ENCODE data around the gene COX8C. TPM values are rescaled to one million over a fixed set of nuclear protein-coding genes. Genes with fewer than 3 reads are reported as not detected.
"Not testable (repeated sequence)": the region's sequence is repeated elsewhere in the genome, so short reads cannot be mapped to it uniquely, and the experiment has no call there.

COX8C gene
- polyA plus RNA-seq, 4 donors, result not detected

GRCh38 chr14:93368996-93369712 lies 22.2 kb downstream of the COX8C start:
- H3K9me3 ChIP-seq (ENCODE audit: control insufficient read depth in 2 of 2, insufficient read depth in 1 of 2, low read depth in 1 of 2, low read length in 1 of 2), result no peaks in the 10 kb centered on the region
- no peak overlapping the region for H3K4me3 ChIP-seq (ENCODE audit: low read depth in 1 of 3, low read length in 3 of 3)
- H3K36me3 ChIP-seq (ENCODE audit: control insufficient read depth in 3 of 3, insufficient read depth in 2 of 3, low read depth in 1 of 3, low read length in 3 of 3), result no peaks in the 10 kb centered on the region
- peaks cover 0 to 1% (median 0%) of the 10 kb centered on the region in 3 donors for H3K27me3 ChIP-seq (ENCODE audit: control insufficient read depth in 3 of 3, insufficient read depth in 3 of 3, low read length in 3 of 3)
- WGBS, 3 donors, result 60 to 65% (median 61%) methylated on average over 5 of the region's 5 CpGs
- no peak overlapping the region for H3K27ac ChIP-seq (ENCODE audit: low read depth in 1 of 3, low read length in 2 of 3)
- H3K4me1 ChIP-seq (ENCODE audit: control insufficient read depth in 3 of 3, insufficient read depth in 2 of 3, low read depth in 1 of 3, low read length in 2 of 3), result no peaks in the 10 kb centered on the region
- DNase-seq (no peak), FAIRE-seq (no peak)

GRCh38 chr14:93369713-93370266 lies 22.8 kb downstream of the COX8C start:
- Histone ChIP-seq H3K36me3 (ENCODE audit: control insufficient read depth in 3 of 3, insufficient read depth in 2 of 3, low read depth in 1 of 3, low read length in 3 of 3) (no peaks in the 10 kb centered on the region), H3K27me3 (ENCODE audit: control insufficient read depth in 3 of 3, insufficient read depth in 3 of 3, low read length in 3 of 3) (peaks cover 0 to 1% (median 0%) of the 10 kb centered on the region in 3 donors), H3K4me1 (ENCODE audit: control insufficient read depth in 3 of 3, insufficient read depth in 2 of 3, low read depth in 1 of 3, low read length in 2 of 3) (no peaks in the 10 kb centered on the region), H3K4me3 (ENCODE audit: low read depth in 1 of 3, low read length in 3 of 3) (no peak overlapping the region), H3K9me3 (ENCODE audit: control insufficient read depth in 2 of 2, insufficient read depth in 1 of 2, low read depth in 1 of 2, low read length in 1 of 2) (no peaks in the 10 kb centered on the region), H3K27ac (ENCODE audit: low read depth in 1 of 3, low read length in 2 of 3) (no peak overlapping the region)
- no peak for FAIRE-seq
- WGBS, 3 donors, result 65 to 82% (median 73%) methylated on average over 4 of the region's 4 CpGs
- DNase-seq, result peak in 1 of 2 donors; percentile 1

- Histone ChIP-seq H3K9me3 (ENCODE audit: control insufficient read depth in 2 of 2, insufficient read depth in 1 of 2, low read depth in 1 of 2, low read length in 1 of 2) (no peaks in the 10 kb centered on the region), H3K36me3 (ENCODE audit: control insufficient read depth in 3 of 3, insufficient read depth in 2 of 3, low read depth in 1 of 3, low read length in 3 of 3) (no peaks in the 10 kb centered on the region), H3K27me3 (ENCODE audit: control insufficient read depth in 3 of 3, insufficient read depth in 3 of 3, low read length in 3 of 3) (peaks cover 0 to 1% (median 0%) of the 10 kb centered on the region in 3 donors), H3K4me1 (ENCODE audit: control insufficient read depth in 3 of 3, insufficient read depth in 2 of 3, low read depth in 1 of 3, low read length in 2 of 3) (no peaks in the 10 kb centered on the region), H3K4me3 (ENCODE audit: low read depth in 1 of 3, low read length in 3 of 3) (no peak overlapping the region), H3K27ac (ENCODE audit: low read depth in 1 of 3, low read length in 2 of 3) (no peak overlapping the region)
- DNase-seq (no peak), FAIRE-seq (no peak)
- 69 to 79% (median 77%) methylated on average over 6 of the region's 6 CpGs for WGBS, 3 donors
Observed at GRCh38 chr14:93375673-93376156, 28.7 kb downstream of the COX8C start.

- FAIRE-seq (no peak), DNase-seq (no peak)
- no peaks in the 10 kb centered on the region for H3K4me1 ChIP-seq (ENCODE audit: control insufficient read depth in 3 of 3, insufficient read depth in 2 of 3, low read depth in 1 of 3, low read length in 2 of 3)
- H3K4me3 ChIP-seq (ENCODE audit: low read depth in 1 of 3, low read length in 3 of 3), result no peak overlapping the region
- peaks cover 0 to 2% (median 0%) of the 10 kb centered on the region in 3 donors for H3K27me3 ChIP-seq (ENCODE audit: control insufficient read depth in 3 of 3, insufficient read depth in 3 of 3, low read length in 3 of 3)
- WGBS, 3 donors, result 45 to 54% (median 50%) methylated on average over 1 of the region's 1 CpG
- no peaks in the 10 kb centered on the region for H3K9me3 ChIP-seq (ENCODE audit: control insufficient read depth in 2 of 2, insufficient read depth in 1 of 2, low read depth in 1 of 2, low read length in 1 of 2)
- H3K27ac ChIP-seq (ENCODE audit: low read depth in 1 of 3, low read length in 2 of 3), result no peak overlapping the region
- no peaks in the 10 kb centered on the region for H3K36me3 ChIP-seq (ENCODE audit: control insufficient read depth in 3 of 3, insufficient read depth in 2 of 3, low read depth in 1 of 3, low read length in 3 of 3)
Observed at GRCh38 chr14:93379831-93380230, 32.8 kb downstream of the COX8C start.

DNA sequence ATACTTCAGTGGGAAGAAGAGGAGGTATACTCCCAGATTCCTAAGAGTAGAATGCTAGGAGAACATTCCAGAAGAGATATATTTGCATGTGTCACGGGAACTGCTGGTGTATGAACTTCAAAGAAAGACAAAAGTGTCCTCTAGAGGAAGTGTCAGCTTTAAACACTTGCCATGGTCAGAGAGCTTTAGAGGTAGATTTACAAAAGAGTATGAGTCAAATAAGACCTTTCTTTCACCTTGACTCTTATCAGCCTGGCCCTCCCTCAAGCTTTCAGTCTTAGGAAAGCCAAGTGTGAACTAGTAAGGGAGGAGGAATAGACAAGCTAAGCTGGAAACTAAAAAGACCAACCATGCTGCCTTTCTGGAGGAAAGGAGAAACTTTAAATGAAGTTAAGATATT lies 34.7 kb downstream of the COX8C start:
- FAIRE-seq (no peak), DNase-seq (peak in 1 of 2 donors; percentile 1)
- Histone ChIP-seq H3K4me3 (ENCODE audit: low read depth in 1 of 3, low read length in 3 of 3) (no peak overlapping the region), H3K36me3 (ENCODE audit: control insufficient read depth in 3 of 3, insufficient read depth in 2 of 3, low read depth in 1 of 3, low read length in 3 of 3) (no peaks in the 10 kb centered on the region), H3K27ac (ENCODE audit: low read depth in 1 of 3, low read length in 2 of 3) (no peak overlapping the region), H3K4me1 (ENCODE audit: control insufficient read depth in 3 of 3, insufficient read depth in 2 of 3, low read depth in 1 of 3, low read length in 2 of 3) (no peaks in the 10 kb centered on the region), H3K27me3 (ENCODE audit: control insufficient read depth in 3 of 3, insufficient read depth in 3 of 3, low read length in 3 of 3) (peaks cover 0 to 2% (median 0%) of the 10 kb centered on the region in 3 donors), H3K9me3 (ENCODE audit: control insufficient read depth in 2 of 2, insufficient read depth in 1 of 2, low read depth in 1 of 2, low read length in 1 of 2) (no peaks in the 10 kb centered on the region)
- WGBS, 3 donors, result 14 to 33% (median 29%) methylated on average over 1 of the region's 1 CpG

DNA sequence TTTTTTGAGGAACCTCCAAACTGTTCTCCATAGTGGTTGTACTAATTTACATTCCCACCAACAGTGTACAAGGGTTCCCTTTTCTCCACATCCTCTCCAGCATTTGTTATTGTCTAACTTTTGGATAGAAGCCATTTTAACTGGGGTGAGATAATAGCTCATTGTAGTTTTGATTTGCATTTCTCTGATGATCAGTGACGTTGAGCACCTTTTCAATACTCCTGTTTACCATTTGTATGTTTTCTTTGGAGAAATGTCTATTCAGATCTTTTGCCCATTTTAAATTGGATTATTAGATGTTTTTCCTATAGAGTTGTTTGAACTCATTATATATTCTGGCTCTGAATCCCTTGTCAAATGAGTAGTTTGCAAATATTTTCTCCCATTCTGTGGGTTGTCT lies 37.3 kb downstream of the COX8C start:
- not testable (repeated sequence) for H3K9me3 ChIP-seq (ENCODE audit: control insufficient read depth in 2 of 2, insufficient read depth in 1 of 2, low read depth in 1 of 2, low read length in 1 of 2); DNase-seq; H3K4me1 ChIP-seq (ENCODE audit: control insufficient read depth in 3 of 3, insufficient read depth in 2 of 3, low read depth in 1 of 3, low read length in 2 of 3); H3K4me3 ChIP-seq (ENCODE audit: low read depth in 1 of 3, low read length in 3 of 3); H3K27ac ChIP-seq (ENCODE audit: low read depth in 1 of 3, low read length in 2 of 3); H3K27me3 ChIP-seq (ENCODE audit: control insufficient read depth in 3 of 3, insufficient read depth in 3 of 3, low read length in 3 of 3); H3K36me3 ChIP-seq (ENCODE audit: control insufficient read depth in 3 of 3, insufficient read depth in 2 of 3, low read depth in 1 of 3, low read length in 3 of 3); FAIRE-seq
- 45 to 61% (median 56%) methylated on average over 1 of the region's 1 CpG for WGBS, 3 donors

- peaks cover 0 to 4% of the 10 kb centered on the region in 2 donors for H3K9me3 ChIP-seq (ENCODE audit: control insufficient read depth in 2 of 2, insufficient read depth in 1 of 2, low read depth in 1 of 2, low read length in 1 of 2)
- no peaks in the 10 kb centered on the region for H3K27me3 ChIP-seq (ENCODE audit: control insufficient read depth in 3 of 3, insufficient read depth in 3 of 3, low read length in 3 of 3)
- H3K27ac ChIP-seq (ENCODE audit: low read depth in 1 of 3, low read length in 2 of 3), result no peak overlapping the region
- no peaks in the 10 kb centered on the region for H3K4me1 ChIP-seq (ENCODE audit: control insufficient read depth in 3 of 3, insufficient read depth in 2 of 3, low read depth in 1 of 3, low read length in 2 of 3)
- no peak for DNase-seq
- H3K36me3 ChIP-seq (ENCODE audit: control insufficient read depth in 3 of 3, insufficient read depth in 2 of 3, low read depth in 1 of 3, low read length in 3 of 3), result no peaks in the 10 kb centered on the region
- no peak overlapping the region for H3K4me3 ChIP-seq (ENCODE audit: low read depth in 1 of 3, low read length in 3 of 3)
- FAIRE-seq, result no peak
Observed at GRCh38 chr14:93395231-93395630, 48.2 kb downstream of the COX8C start.

- Histone ChIP-seq H3K27ac (ENCODE audit: low read depth in 1 of 3, low read length in 2 of 3) (no peak overlapping the region), H3K4me1 (ENCODE audit: control insufficient read depth in 3 of 3, insufficient read depth in 2 of 3, low read depth in 1 of 3, low read length in 2 of 3) (no peaks in the 10 kb centered on the region), H3K36me3 (ENCODE audit: control insufficient read depth in 3 of 3, insufficient read depth in 2 of 3, low read depth in 1 of 3, low read length in 3 of 3) (no peaks in the 10 kb centered on the region), H3K4me3 (ENCODE audit: low read depth in 1 of 3, low read length in 3 of 3) (no peak overlapping the region), H3K9me3 (ENCODE audit: control insufficient read depth in 2 of 2, insufficient read depth in 1 of 2, low read depth in 1 of 2, low read length in 1 of 2) (peaks cover 0 to 4% of the 10 kb centered on the region in 2 donors), H3K27me3 (ENCODE audit: control insufficient read depth in 3 of 3, insufficient read depth in 3 of 3, low read length in 3 of 3) (no peaks in the 10 kb centered on the region)
- 81 to 94% (median 90%) methylated on average over 1 of the region's 1 CpG for WGBS, 3 donors
- no peak for FAIRE-seq
- no peak for DNase-seq
Observed at GRCh38 chr14:93396456-93396855, 49.5 kb downstream of the COX8C start.

Data from small intestine (tissue), 7 donors.